ENCODE results near the gene CRY1.

DNA sequence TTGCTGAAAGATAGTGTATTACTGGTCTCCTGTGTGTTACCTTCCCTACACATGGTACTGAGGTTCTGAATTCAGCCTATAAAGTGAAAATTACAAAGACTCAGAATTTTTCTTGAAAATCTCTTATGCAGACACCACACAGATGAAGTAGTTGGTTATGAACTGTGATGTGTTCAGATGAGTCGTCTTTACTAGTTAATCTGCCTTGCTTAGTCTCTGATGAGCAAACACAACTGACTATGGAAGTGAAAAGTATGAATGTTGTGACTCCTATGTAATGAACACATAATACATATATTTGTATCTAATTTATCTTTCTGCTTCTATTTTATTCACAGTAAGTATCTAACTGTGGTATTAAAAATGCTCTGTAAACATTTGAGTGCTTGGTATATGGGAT lies 111.1 kb downstream of the CRY1 start:
- TF ChIP-seq, protein P1, sequence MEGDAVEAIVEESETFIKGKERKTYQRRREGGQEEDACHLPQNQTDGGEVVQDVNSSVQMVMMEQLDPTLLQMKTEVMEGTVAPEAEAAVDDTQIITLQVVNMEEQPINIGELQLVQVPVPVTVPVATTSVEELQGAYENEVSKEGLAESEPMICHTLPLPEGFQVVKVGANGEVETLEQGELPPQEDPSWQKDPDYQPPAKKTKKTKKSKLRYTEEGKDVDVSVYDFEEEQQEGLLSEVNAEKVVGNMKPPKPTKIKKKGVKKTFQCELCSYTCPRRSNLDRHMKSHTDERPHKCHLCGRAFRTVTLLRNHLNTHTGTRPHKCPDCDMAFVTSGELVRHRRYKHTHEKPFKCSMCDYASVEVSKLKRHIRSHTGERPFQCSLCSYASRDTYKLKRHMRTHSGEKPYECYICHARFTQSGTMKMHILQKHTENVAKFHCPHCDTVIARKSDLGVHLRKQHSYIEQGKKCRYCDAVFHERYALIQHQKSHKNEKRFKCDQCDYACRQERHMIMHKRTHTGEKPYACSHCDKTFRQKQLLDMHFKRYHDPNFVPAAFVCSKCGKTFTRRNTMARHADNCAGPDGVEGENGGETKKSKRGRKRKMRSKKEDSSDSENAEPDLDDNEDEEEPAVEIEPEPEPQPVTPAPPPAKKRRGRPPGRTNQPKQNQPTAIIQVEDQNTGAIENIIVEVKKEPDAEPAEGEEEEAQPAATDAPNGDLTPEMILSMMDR (IDR thresholded peaks at IDR 0.05; ENCODE audit: insufficient read depth, low read length, poor library complexity, severe bottlenecking) = no peak
- TF ChIP-seq EZH2phosphoT487 (conservative IDR thresholded peaks at IDR 0.05; ENCODE audit: low read length) = no peak

Data from SU-DHL-6 (cell line).